Small intestine (tissue), 7 donors: ENCODE measurements around the gene RABL2A. TPM values are rescaled to one million over a fixed set of nuclear protein-coding genes. Genes with fewer than 3 reads are reported as not detected.
"Not testable (repeated sequence)": the region's sequence is repeated elsewhere in the genome, so short reads cannot be mapped to it uniquely, and the experiment has no call there.

Source experiments
- DNase-seq, 2 donors: peaks; one replicate each; pipeline versions ENCODE4 v3.0.0 to v3.0.0-alpha.2; 2013
- FAIRE-seq: peaks from 2 replicates; lab custom pipeline; 2012; peaks lifted over from hg19 to GRCh38; lab: Jason Lieb, UNC
- H3K27ac ChIP-seq, 3 donors: one replicate each; pipeline ENCODE4 v1.5.1; 2013; ENCODE audit warnings: low read length in 2 of 3, mild to moderate bottlenecking in 2 of 3, control low read depth in 1 of 3, inconsistent platforms in 1 of 3, low read depth in 1 of 3, moderate library complexity in 1 of 3
- H3K27me3 ChIP-seq, 3 donors: one replicate each; pipeline ENCODE4 v1.6.1; 2013; ENCODE audit warnings: low read length in 3 of 3, inconsistent platforms in 1 of 3; ENCODE audit not compliant: control insufficient read depth in 3 of 3, insufficient read depth in 3 of 3
- H3K36me3 ChIP-seq, 3 donors: one replicate each; pipeline ENCODE4 v1.6.1; 2013; ENCODE audit warnings: low read length in 3 of 3, inconsistent platforms in 1 of 3, low read depth in 1 of 3, mild to moderate bottlenecking in 1 of 3, moderate library complexity in 1 of 3; ENCODE audit not compliant: control insufficient read depth in 3 of 3, insufficient read depth in 2 of 3
- H3K4me1 ChIP-seq, 3 donors: one replicate each; pipeline ENCODE4 v1.6.1; 2013; ENCODE audit warnings: low read length in 2 of 3, inconsistent platforms in 1 of 3, low read depth in 1 of 3, mild to moderate bottlenecking in 1 of 3, moderate library complexity in 1 of 3; ENCODE audit not compliant: control insufficient read depth in 3 of 3, insufficient read depth in 2 of 3
- H3K4me3 ChIP-seq, 3 donors: one replicate each; pipeline ENCODE4 v1.5.1; 2013; ENCODE audit warnings: low read length in 3 of 3, control low read depth in 1 of 3, inconsistent platforms in 1 of 3, low read depth in 1 of 3, mild to moderate bottlenecking in 1 of 3, moderate library complexity in 1 of 3
- H3K9me3 ChIP-seq, 2 donors: one replicate each; pipeline ENCODE4 v1.6.1; 2013; ENCODE audit warnings: low read depth in 1 of 2, low read length in 1 of 2; ENCODE audit not compliant: control insufficient read depth in 2 of 2, insufficient read depth in 1 of 2
- WGBS, 3 donors: extraction: QIAGEN DNeasy Blood & Tissue Kit; methylation state at CpG; one replicate each; pipeline ENCODE4 v1.1.7; 2013; 5-methylcytosine and 5-hydroxymethylcytosine counted together
- polyA plus RNA-seq, 4 donors: library from polyadenylated mRNA; stranded (reverse) in 3 of 4; unstranded in 1 of 4; fragments of 200-250 nt in 3 of 4; fragments of 120-200 nt in 1 of 4; gene quantifications; one replicate each; pipeline versions ENCODE4 v1.2.1 to v1.2.3, GENCODE V29; 2013
- donor health status: healthy with polysubstance abuse.
- donor health status: control.
- donor health status: control.
- donor health status: Bipolar disorder and iron deficiency.
- donor health status: healthy.

Gene RABL2A
- polyA plus RNA-seq, 4 donors: 3.5 to 34.7 (median 8.3) TPM

DNA sequence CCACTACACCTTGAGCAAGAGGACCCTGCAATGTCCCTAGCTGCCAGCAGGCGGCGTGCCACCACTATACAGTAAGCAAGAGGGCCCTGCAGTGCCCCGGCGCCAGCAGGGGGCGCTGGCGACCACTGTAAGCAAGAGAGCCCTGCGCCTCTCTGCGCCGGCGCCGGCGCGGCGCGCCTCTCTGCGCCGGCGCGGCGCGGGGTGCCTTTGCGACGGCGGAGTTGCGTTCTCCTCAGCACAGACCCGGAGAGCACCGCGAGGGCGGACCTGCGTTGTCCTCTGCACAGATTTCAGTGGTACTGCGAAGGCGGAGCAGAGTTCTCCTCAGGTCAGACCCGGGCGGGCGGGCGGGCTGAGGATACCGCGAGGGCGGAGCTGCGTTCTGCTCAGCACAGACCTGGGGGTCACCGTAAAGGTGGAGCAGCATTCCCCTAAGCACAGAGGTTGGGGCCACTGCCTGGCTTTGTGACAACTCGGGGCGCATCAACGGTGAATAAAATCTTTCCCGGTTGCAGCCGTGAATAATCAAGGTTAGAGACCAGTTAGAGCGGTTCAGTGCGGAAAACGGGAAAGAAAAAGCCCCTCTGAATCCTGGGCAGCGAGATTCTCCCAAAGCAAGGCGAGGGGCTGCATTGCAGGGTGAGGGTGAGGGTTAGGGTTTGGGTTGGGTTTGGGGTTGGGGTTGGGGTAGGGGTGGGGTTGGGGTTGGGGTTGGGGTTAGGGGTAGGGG lies 24.9 kb upstream of the RABL2A start:
- not testable (repeated sequence) for H3K4me3 ChIP-seq, H3K27me3 ChIP-seq, H3K4me1 ChIP-seq, H3K9me3 ChIP-seq, H3K27ac ChIP-seq, FAIRE-seq, H3K36me3 ChIP-seq
- WGBS, 3 donors: 84 to 89% (median 85%) methylated on average over 34 to 51 of the region's 51 CpGs
- DNase-seq: peak; percentile 18 to 43

GRCh38 chr2:113602869-113603466 lies 24.1 kb upstream of the RABL2A start:
- FAIRE-seq (no peak), DNase-seq (peak; percentile 2 to 9)
- peaks cover 0 to 4% (median 0%) of the 10 kb centered on the region in 3 donors for H3K36me3 ChIP-seq
- H3K4me1 ChIP-seq: no peaks in the 10 kb centered on the region
- H3K4me3 ChIP-seq: peak overlapping the region; percentile 19 to 34 (median 22)
- peaks cover 0 to 2% of the 10 kb centered on the region in 2 donors for H3K9me3 ChIP-seq
- no peaks in the 10 kb centered on the region for H3K27me3 ChIP-seq
- WGBS, 3 donors: 22 to 60% (median 43%) methylated on average over 2 of the region's 2 CpGs
- H3K27ac ChIP-seq: peak overlapping the region; percentile 56 to 94 (median 63)

DNA sequence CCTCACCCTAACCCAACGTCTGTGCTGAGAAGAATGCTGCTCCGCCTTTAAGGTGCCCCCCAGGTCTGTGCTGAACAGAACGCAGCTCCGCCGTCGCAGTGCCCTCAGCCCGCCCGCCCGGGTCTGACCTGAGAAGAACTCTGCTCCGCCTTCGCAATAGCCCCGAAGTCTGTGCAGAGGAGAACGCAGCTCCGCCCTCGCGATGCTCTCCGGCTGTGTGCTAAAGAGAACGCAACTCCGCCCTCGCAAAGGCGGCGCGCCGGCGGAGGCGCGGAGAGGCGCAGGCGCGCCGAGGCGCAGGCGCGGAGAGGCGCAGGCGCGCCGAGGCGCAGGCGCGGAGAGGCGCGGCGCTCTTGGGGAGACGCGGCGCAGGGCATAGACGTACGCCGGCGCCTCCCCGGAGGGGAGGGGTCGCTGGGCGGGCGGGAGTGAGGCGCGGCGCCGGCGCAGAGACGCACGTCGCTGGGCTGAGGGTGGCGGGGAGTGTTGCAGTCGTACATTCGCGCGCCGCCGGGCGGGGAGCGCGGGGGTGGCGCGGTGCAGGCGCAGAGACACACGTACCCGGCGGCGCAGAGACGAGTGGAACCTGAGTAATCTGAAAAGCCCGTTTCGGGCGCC lies 23.5 kb upstream of the RABL2A start:
- FAIRE-seq: not testable (repeated sequence)
- 1 to 28% (median 7%) methylated on average over 47 to 84 of the region's 84 CpGs for WGBS, 3 donors
- H3K4me3 ChIP-seq: peak overlapping the region; percentile 23 to 43 (median 35)

DNA sequence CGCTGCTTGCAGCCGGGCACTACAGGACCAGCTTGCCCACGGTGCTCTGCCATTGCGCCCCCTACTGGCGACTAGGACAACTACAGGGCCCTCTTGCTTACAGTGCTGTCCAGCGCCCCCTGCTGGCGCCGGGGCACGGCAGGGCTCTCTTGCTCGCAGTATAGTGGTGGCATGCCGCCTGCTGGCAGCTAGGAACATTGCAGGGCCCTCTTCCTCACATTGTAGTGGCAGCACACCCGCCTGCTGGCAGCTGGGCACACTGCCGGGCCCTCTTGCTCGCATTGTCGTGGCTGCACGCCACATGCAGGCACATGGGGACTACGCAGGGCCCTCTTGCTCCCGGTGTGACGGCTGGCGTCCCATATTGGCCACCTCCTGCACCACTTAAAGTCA lies 23.0 kb upstream of the RABL2A start:
- not testable (repeated sequence) for H3K27me3 ChIP-seq, FAIRE-seq, H3K4me1 ChIP-seq, H3K9me3 ChIP-seq, H3K36me3 ChIP-seq
- 1 to 12% (median 5%) methylated on average over 18 to 20 of the region's 20 CpGs for WGBS, 3 donors
- Histone ChIP-seq H3K4me3 (peak overlapping the region; percentile 23 to 43 (median 35)), H3K27ac (peak overlapping the region; percentile 71 to 91 (median 79))
- DNase-seq: peak; percentile 90 to 92

More for the DNA sequence above, 23.5 kb upstream of the RABL2A start:
- H3K27me3 ChIP-seq, H3K4me1 ChIP-seq, H3K36me3 ChIP-seq, H3K9me3 ChIP-seq: not testable (repeated sequence)
- DNase-seq: peak; percentile 88 to 94
- H3K27ac ChIP-seq: peak overlapping the region; percentile 71 to 94 (median 79)

DNA sequence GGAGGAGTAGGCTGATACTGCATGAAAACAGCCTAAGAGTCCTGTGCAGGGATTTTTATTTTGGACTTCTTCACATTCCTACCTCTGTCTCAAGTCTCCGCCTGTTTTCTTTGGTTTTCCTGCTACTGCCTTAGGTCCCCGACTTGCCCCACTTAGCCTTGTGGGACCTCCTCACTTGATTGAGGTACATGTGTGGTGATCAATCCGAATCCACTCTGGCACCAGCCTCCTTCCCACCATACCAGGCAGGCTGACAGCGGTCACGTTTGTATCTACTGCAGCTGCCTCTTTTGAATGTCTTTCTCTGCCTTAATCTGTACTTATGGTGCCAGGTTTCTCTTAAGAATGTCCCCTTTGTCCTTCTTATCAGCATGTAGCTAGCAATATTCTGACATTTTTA lies 22.4 kb upstream of the RABL2A start:
- H3K4me3 ChIP-seq, H3K36me3 ChIP-seq: not testable (repeated sequence)
- WGBS, 3 donors: 20 to 59% (median 25%) methylated on average over 4 to 5 of the region's 5 CpGs

DNA sequence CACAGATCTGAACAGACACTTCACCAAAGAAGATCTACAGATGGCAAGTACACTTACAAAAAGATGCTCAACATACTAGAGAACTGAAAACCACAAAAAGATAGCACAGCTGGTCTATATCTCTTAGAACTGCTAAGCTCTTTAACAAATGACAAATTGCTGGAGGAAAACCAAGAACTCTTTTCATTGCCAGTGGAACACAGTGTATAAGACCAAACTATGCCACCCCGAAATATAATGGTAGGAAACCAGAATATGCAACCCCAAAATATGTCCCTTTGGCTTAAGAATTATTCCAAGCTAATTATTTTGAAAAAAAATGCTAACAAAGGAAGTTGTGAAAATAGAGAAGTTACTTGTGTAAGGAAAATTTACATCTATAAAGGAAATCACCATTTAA lies 21.0 kb upstream of the RABL2A start:
- not testable (repeated sequence) for H3K9me3 ChIP-seq, DNase-seq, FAIRE-seq, H3K4me3 ChIP-seq, H3K36me3 ChIP-seq, H3K4me1 ChIP-seq, H3K27ac ChIP-seq, H3K27me3 ChIP-seq
- 62 to 90% (median 69%) methylated on average over 1 of the region's 1 CpG for WGBS, 3 donors

More for the DNA sequence above, 22.4 kb upstream of the RABL2A start:
- FAIRE-seq, H3K27me3 ChIP-seq, H3K9me3 ChIP-seq, H3K4me1 ChIP-seq: not testable (repeated sequence)
- peak; percentile 38 to 45 for DNase-seq
- H3K27ac ChIP-seq: peak overlapping the region in 2 of 3 donors; percentile 38 to 67

GRCh38 chr2:113609822-113610221 lies 17.2 kb upstream of the RABL2A start:
- H3K4me3 ChIP-seq, H3K36me3 ChIP-seq, H3K27ac ChIP-seq, H3K9me3 ChIP-seq, FAIRE-seq, H3K27me3 ChIP-seq, DNase-seq, H3K4me1 ChIP-seq: not testable (repeated sequence)
- 79 to 93% (median 81%) methylated on average over 5 to 7 of the region's 7 CpGs for WGBS, 3 donors

- WGBS, 3 donors: 90 to 92% (median 91%) methylated on average over 4 of the region's 5 CpGs
- not testable (repeated sequence) for H3K9me3 ChIP-seq
Observed at GRCh38 chr2:113621002-113621401, 6.1 kb upstream of the RABL2A start.

More at GRCh38 chr2:113621002-113621401, 6.1 kb upstream of the RABL2A start:
- FAIRE-seq, H3K4me3 ChIP-seq, DNase-seq, H3K4me1 ChIP-seq, H3K36me3 ChIP-seq, H3K27me3 ChIP-seq, H3K27ac ChIP-seq: not testable (repeated sequence)
